Stomach (tissue), 9 donors: ENCODE results near the gene PAX1. TPM values are rescaled to one million over a fixed set of nuclear protein-coding genes. Genes with fewer than 3 reads are reported as not detected.

ENCODE experiments used
- DNase-seq, 2 donors: peaks; one replicate each; pipeline versions ENCODE4 v3.0.0 to v3.0.0-alpha.2; 2013 to 2019
- H3K27ac ChIP-seq, 5 donors: fragments of 200-600 bp in 4 of 5; sonication (generic) in 4 of 5; one replicate each; pipeline ENCODE4 v1.5.1; 2013 to 2019; ENCODE audit warnings: mild to moderate bottlenecking in 1 of 5, moderate library complexity in 1 of 5
- H3K27me3 ChIP-seq, 3 donors: fragments of 200-600 bp; sonication (generic); one replicate each; pipeline ENCODE4 v1.5.1; 2017 to 2019; ENCODE audit warnings: mixed run types in 1 of 3
- H3K36me3 ChIP-seq, 4 donors: fragments of 200-600 bp; sonication (generic); 1 replicate in 3 of 4; 2 replicates in 1 of 4; pipeline ENCODE4 v1.5.1; 2016 to 2019
- H3K4me1 ChIP-seq, 4 donors: fragments of 200-600 bp; sonication (generic); one replicate each; pipeline ENCODE4 v1.5.1; 2016 to 2019
- H3K4me3 ChIP-seq, 4 donors: fragments of 200-600 bp; sonication (generic) in 3 of 4; one replicate each; pipeline ENCODE4 v1.5.1; 2016 to 2019; ENCODE audit warnings: mild to moderate bottlenecking in 1 of 4
- H3K9me3 ChIP-seq, 4 donors: fragments of 200-600 bp; sonication (generic); one replicate each; pipeline ENCODE4 v1.5.1; 2016 to 2019
- EP300 ChIP-seq: sonication (generic); formaldehyde crosslinking; IDR thresholded peaks from one replicate; pipeline ENCODE4 v1.6.1; 2017; ENCODE audit warnings: antibody characterized with exemption
- POLR2A ChIP-seq, 4 donors: fragments of 450-650 bp; IDR thresholded peaks; one replicate each; pipeline ENCODE4 v1.6.1; 2016; ENCODE audit warnings: antibody characterized with exemption in 4 of 4, control low read depth in 2 of 4, mild to moderate bottlenecking in 1 of 4, moderate library complexity in 1 of 4
- POLR2AphosphoS5 ChIP-seq, 3 donors: sonication (generic); formaldehyde crosslinking; IDR thresholded peaks; one replicate each; pipeline ENCODE4 v1.6.1; 2016; ENCODE audit warnings: antibody characterized with exemption in 3 of 3
- WGBS, 5 donors: extraction: QIAGEN DNeasy Blood & Tissue Kit in 3 of 5; methylation state at CpG; one replicate each; pipeline versions ENCODE4 v1.1.5 to v1.1.7; 2013 to 2018; 5-methylcytosine and 5-hydroxymethylcytosine counted together
- intact Hi-C: fragments of 100-400 bp; cut with DNase I; formaldehyde crosslinking; loops from one replicate; pipeline ENCODE4 v1.15.1; 2023; ENCODE audit warnings: low total_unique reads
- polyA plus RNA-seq, 3 donors: library from polyadenylated mRNA; stranded (reverse); fragments of 200-250 nt; gene quantifications; one replicate each; pipeline ENCODE4 v1.2.3, GENCODE V29; 2013
- total RNA-seq, 5 donors: library from RNA; depleted of rRNA; stranded (reverse); fragments of >200 nt; gene quantifications; one replicate each; pipeline versions ENCODE4 v1.1.0 to v1.2.3, GENCODE V29; 2014 to 2016
- TF ChIP-seq, protein P1 (sequence below), 7 experiments: fragments of 450-650 bp in 4 of 7; fragments of 200-600 bp in 3 of 7; sonication (generic) in 3 of 7; IDR thresholded peaks; one replicate each; pipeline ENCODE4 v1.5.1; 2016 to 2019; ENCODE audit warnings: antibody characterized with exemption in 7 of 7, control low read depth in 2 of 7, mild to moderate bottlenecking in 1 of 7
- donor health status: healthy with polysubstance abuse.
- donor health status: Bipolar disorder and iron deficiency.
- donor health status: healthy.

The PAX1 gene
- total and polyA plus RNA-seq, 8 donors, result not detected

- DNase-seq, result no peak
- WGBS, 5 donors, result 17 to 35% (median 23%) methylated on average over 7 of the region's 7 CpGs
- Histone ChIP-seq H3K9me3 (no peaks in the 10 kb centered on the region), H3K27ac (no peak overlapping the region), H3K27me3 (peaks cover 48 to 100% (median 92%) of the 10 kb centered on the region in 3 donors), H3K36me3 (no peaks in the 10 kb centered on the region), H3K4me3 (no peak overlapping the region), H3K4me1 (peaks cover 0 to 49% (median 20%) of the 10 kb centered on the region in 4 donors)
- TF ChIP-seq, protein P1, sequence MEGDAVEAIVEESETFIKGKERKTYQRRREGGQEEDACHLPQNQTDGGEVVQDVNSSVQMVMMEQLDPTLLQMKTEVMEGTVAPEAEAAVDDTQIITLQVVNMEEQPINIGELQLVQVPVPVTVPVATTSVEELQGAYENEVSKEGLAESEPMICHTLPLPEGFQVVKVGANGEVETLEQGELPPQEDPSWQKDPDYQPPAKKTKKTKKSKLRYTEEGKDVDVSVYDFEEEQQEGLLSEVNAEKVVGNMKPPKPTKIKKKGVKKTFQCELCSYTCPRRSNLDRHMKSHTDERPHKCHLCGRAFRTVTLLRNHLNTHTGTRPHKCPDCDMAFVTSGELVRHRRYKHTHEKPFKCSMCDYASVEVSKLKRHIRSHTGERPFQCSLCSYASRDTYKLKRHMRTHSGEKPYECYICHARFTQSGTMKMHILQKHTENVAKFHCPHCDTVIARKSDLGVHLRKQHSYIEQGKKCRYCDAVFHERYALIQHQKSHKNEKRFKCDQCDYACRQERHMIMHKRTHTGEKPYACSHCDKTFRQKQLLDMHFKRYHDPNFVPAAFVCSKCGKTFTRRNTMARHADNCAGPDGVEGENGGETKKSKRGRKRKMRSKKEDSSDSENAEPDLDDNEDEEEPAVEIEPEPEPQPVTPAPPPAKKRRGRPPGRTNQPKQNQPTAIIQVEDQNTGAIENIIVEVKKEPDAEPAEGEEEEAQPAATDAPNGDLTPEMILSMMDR (IDR thresholded peaks at IDR 0.05), result no peak
- no peak for TF ChIP-seq POLR2A (IDR thresholded peaks at IDR 0.05)
- no peak for TF ChIP-seq POLR2AphosphoS5 (IDR thresholded peaks at IDR 0.05)
- TF ChIP-seq EP300, result no peak
- intact Hi-C loops, result no loop called here
These were observed 1.8 kb downstream of the PAX1 start for GRCh38 chr20:21707267-21707666.

DNA sequence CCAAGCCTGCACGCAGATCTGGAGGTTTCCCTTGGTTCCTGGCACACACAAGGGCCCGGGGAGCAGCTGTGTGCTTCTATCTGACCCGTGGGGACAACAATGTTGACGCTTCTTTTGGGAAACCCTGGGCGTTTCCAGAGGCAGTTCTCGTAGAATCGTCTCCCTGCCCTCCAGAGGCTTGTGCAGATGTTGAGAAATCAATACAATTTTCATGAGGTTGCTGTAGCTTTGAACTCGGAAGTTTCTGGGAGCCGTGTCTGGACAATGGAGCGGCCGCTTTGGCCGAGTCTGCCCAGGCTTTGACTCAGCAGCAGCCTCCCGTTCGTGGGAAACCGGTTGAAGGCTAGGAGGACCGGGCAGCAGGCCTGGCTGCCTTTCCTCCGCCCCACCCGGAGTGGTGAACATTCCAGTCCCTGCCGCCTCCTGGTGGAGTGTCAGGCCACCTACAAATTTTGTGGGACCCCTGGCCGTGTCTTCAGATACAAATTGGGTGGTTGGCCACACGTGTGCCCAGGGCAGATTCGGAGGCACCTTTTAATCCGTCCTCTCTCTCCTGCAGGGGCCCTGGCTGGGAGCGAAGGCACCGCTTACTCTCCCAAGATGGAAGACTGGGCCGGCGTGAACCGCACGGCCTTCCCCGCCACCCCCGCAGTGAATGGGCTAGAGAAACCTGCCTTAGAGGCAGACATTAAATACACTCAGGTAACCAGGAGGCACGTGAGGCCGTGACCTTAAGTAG lies 2.7 kb downstream of the PAX1 start:
- Histone ChIP-seq H3K27ac (no peak overlapping the region), H3K36me3 (no peaks in the 10 kb centered on the region), H3K4me1 (peaks cover 0 to 40% (median 15%) of the 10 kb centered on the region in 4 donors), H3K27me3 (peaks cover 43 to 100% (median 92%) of the 10 kb centered on the region in 3 donors), H3K9me3 (no peaks in the 10 kb centered on the region), H3K4me3 (no peak overlapping the region)
- 6 to 15% (median 10%) methylated on average over 14 to 33 of the region's 33 CpGs for WGBS, 5 donors
- intact Hi-C loops, result no loop called here
- TF ChIP-seq EP300 (no peak), POLR2A (IDR thresholded peaks at IDR 0.05) (no peak), POLR2AphosphoS5 (IDR thresholded peaks at IDR 0.05) (no peak)
- TF ChIP-seq, protein P1 (IDR thresholded peaks at IDR 0.05), result no peak
- DNase-seq, result no peak

DNA sequence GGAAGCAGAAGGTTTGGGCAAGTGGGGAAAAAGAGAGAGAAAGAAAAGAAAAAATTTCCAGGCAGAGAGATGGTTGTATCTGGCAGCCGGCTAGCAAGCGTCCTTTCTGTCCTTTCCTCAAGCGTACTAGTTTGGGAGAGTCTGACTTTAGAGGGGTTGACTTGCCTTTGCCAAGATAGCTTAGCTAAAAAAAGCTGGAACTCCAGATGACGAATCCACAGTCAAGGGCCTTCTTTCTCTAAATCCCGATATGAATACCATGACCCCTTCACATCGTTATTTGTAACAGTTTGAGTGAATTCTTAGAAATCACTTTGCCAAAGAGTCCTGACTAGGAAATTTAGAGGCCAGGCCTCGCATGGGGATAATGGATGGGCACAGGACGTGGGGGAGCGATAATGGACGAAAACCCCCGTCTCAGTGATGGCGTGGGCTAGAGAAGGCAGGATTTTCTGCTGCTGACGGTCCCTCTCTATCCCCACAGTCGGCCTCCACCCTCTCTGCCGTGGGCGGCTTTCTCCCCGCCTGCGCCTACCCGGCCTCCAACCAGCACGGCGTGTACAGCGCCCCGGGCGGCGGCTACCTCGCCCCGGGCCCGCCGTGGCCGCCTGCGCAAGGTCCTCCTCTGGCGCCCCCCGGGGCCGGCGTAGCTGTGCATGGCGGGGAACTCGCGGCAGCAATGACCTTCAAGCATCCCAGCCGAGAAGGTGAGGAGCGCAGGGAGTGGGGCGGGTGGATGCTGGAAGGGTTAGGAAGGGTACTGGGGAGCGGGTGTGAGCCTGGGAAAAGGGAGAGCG lies 3.5 kb downstream of the PAX1 start:
- TF ChIP-seq, protein P1 (IDR thresholded peaks at IDR 0.05), result no peak
- no peak for DNase-seq
- Histone ChIP-seq H3K36me3 (no peaks in the 10 kb centered on the region), H3K4me3 (no peak overlapping the region), H3K27ac (no peak overlapping the region), H3K27me3 (peaks cover 38 to 100% (median 92%) of the 10 kb centered on the region in 3 donors), H3K4me1 (peaks cover 0 to 37% (median 10%) of the 10 kb centered on the region in 4 donors), H3K9me3 (no peaks in the 10 kb centered on the region)
- intact Hi-C loops, result no loop called here
- 6 to 12% (median 7%) methylated on average over 26 to 43 of the region's 43 CpGs for WGBS, 5 donors

DNA sequence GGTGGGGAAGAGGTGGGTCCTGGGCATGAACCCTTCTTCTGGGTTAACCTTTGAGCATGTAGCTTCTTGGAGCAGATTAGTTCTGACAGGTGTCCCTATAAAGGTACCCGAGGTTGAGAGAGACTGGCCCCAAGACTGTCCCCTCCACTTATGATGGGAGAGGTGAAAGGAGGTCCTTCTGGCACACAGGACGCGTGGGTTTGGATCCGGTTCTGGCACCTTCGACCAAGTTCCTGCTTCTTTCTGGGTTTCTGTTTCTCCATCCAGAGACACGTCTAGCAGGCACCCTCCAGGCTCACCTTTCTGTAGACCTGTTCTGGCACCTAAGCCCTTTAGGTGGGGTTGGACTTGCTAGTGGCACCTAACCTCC lies 4.1 kb downstream of the PAX1 start:
- no peak overlapping the region for H3K4me3 ChIP-seq
- H3K36me3 ChIP-seq, result no peaks in the 10 kb centered on the region
- no peaks in the 10 kb centered on the region for H3K9me3 ChIP-seq
- WGBS, 5 donors, result 6 to 11% (median 8%) methylated on average over 6 of the region's 6 CpGs
- H3K27me3 ChIP-seq, result peaks cover 38 to 100% (median 92%) of the 10 kb centered on the region in 3 donors
- TF ChIP-seq POLR2A (IDR thresholded peaks at IDR 0.05) (no peak), POLR2AphosphoS5 (IDR thresholded peaks at IDR 0.05) (no peak), EP300 (no peak)
- TF ChIP-seq, protein P1 (IDR thresholded peaks at IDR 0.05), result no peak
- no peak for DNase-seq
- H3K27ac ChIP-seq, result no peak overlapping the region
- H3K4me1 ChIP-seq, result peaks cover 0 to 37% (median 12%) of the 10 kb centered on the region in 4 donors
- intact Hi-C loops, result no loop called here
